HG02642 (cell line): ENCODE results near the gene ERCC6L.
"Not testable (repeated sequence)": the region's sequence is repeated elsewhere in the genome, so short reads cannot be mapped to it uniquely, and the experiment has no call there.

Source experiments
- ATAC-seq: cut with Tn5 transposase; IDR thresholded peaks from one replicate; pipeline ENCODE4 v1.9.1; 2021; ENCODE audit warnings: mild to moderate bottlenecking; ENCODE audit not compliant: unreplicated experiment, poor library complexity

Gene ERCC6L

DNA sequence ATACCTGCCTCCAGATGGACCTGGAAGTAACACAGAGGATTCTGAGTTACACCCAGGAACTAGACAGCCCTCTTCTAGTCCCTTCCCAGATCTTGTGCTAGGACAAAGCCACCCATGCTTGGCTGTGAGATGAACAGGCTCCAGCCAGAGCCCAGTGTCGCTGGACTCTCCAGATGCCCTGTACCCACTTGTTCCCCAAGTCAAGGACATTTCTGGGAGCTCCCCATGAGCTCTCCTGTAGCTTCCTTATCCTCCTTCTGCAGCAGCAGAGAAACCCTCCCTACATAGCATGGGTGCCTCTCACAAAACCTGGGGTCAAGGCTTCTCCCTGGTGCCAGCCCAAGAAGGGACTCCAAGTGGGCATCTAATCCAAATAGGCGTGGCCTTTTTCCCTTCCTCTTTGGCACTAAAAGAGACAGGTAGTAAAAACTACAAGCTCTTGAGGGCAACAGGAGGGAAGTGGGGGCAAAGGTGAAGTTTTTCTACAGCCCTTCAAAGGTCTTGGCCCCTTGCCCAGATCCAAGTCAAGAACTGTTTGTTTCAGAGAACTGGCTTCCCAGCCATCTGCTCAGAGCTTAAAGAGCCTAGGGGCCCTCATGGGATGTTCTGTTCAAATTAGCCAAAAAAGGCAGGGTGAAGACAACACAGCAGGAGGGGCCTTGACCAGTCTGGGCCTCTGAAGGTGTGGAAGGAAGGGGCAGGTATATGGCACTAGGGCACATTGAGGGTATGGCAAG is 8.5 kb upstream of the ERCC6L start:
- no peak for ATAC-seq

DNA sequence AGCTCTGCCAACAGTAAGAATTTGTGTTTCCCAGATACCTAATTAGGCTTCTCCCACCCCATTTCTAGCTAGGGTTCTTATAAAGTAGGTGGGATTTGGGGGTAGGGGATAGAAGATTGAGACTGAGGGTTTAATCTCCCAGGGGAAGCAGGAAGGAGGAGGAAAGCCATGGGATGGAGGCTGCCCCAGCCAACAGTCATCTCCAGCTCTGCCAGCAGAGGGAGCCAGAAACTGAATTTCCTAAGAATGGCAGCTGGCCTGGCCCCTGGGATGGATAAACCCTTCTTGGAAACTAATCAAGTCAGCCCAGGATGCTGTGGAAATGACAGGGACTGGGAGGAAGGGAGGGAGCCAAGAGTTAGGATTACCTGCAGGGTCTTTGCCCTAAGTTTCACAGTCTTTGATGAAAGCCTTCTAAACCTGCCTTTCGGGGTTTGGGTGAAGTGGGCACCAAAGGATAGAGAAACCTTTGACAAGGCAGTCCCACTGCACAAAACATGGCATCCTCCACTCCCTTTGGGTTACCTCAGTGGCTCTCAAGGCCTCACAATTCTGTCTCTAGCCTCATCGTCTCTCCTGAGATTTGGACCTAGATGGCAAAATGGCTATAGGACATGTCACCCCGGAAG is 6.7 kb upstream of the ERCC6L start:
- ATAC-seq: peak; percentile 50

DNA sequence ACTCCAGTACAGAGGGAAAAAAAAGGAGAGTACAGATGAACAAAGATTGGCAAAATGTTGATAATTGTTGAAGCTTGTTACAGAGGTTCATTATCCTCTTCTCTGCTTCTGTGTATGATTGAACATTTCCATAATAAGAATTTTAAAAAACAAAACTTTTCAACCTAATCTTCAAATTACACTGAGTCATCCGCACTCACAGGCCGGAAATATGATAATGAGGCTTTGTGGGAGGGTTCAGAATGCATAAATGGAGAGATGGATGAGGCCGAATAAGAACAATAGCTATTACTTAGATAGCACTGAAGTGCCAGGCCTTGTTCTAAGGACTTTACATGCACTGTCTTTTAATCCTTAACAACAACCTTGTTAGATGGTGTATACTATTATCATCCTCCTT is 4.6 kb upstream of the ERCC6L start:
- ATAC-seq: no peak

DNA sequence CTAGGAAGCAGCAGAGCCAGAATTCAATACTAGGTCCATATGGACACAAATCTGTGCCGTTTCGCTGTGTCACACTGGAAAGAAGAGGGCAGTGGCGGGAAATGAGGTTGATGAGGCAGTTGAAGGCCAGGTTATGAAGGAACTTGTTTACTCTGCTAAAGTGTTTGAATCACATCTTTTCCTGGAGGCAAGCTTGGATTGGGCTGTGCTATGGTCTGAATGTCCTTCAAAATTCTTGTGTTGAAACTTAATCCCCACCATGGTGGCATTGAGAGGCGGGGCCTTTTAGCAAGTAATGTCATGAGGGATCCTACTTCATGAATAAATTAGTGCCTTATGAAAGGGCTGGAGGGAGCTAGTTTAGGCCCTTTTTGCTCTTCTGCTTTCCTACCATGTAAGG is 2.1 kb upstream of the ERCC6L start:
- no peak for ATAC-seq

DNA sequence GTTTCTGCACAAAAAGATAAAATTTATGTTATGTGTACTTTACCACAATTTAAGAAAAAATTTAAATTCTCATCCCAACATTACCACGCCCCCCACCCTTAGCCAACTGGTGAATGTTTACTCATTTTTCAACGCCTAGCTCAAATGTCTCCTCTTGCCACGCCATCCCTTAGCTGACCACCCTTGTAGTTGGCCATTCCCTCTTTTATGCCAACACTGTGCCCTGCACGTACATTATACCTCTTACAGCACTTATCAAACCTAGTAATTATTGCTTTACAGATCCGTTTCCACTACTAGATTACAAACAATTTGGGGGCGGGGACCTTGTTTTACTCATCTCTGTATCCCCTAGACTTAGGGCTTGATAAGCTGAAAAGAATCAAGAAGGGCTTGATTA is 644 bp downstream of the ERCC6L start:
- no peak for ATAC-seq

DNA sequence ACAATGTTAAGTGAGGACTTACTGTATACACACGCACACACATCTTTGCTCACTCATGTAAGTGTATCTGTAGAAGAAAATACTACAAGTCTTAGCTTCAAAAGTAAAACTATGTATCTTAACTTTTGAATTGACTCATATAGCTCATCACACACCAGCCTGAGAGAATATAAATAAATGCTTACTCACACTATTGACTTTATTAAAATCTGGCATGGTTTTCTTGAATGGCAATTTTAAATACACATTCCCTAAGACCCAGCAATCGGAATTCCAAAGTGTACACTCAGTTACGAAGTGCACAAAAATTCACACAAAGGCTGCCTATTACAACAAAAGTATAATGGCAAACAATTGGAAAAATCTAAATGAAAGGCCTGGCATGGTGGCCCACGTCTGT is 2.0 kb downstream of the ERCC6L start:
- no peak for ATAC-seq

DNA sequence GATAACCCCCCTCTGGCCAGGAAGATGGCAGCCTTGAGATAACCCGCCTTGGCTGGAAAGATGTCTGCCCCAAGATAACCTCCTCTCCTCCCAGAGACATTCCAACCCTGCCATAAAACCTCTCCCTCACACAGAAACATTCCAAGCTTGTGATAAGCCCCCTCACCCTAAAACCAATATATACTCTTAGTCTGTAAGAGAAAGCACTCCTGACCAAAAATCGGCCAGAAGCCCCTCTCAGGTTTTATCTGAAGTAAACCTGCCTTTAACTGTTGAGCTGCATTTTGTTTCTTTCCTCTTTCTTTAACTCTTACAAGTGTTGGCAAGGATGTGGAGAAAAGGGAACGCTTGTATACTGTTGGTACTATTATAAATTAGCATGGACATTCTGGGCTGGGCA is 8.5 kb downstream of the ERCC6L start:
- no peak for ATAC-seq

DNA sequence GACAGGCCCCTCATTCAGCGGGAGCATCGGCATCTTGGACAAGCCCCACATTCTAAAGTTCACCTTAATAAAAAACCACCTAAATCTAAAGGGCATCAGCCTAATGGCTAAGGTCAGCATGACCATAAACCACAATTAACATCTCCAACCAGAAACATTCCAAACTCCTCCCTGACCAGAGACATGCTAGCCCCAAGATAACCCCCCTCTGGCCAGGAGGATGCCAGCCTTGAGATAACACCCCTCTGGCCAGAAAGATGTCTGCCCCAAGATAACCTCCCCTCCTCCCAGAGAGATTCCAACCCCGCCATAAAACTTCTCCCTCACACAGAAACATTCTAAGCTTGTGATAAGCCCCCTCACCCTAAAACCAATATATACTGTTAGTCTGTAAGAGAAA is 18.5 kb downstream of the ERCC6L start:
- not testable (repeated sequence) for ATAC-seq

DNA sequence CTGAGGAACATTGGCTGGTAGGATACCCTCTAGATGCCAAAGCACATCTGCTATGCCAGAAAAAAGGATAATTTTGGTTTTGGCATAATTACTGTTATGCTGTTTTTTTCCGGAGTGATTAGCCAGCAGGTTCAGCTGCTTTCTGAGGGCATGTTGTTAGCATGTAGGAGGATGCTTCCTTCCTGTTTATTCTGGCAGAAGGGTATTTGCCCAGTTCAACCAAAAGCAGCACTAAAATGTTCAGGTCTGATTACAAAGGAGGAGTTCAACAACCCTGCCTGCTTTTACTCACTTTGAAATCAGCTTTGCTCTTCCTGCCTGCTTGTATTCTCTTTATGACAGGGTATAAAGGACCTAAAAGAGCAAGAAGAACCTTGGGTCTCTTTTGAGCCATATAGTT is 21.9 kb downstream of the ERCC6L start:
- no peak for ATAC-seq

DNA sequence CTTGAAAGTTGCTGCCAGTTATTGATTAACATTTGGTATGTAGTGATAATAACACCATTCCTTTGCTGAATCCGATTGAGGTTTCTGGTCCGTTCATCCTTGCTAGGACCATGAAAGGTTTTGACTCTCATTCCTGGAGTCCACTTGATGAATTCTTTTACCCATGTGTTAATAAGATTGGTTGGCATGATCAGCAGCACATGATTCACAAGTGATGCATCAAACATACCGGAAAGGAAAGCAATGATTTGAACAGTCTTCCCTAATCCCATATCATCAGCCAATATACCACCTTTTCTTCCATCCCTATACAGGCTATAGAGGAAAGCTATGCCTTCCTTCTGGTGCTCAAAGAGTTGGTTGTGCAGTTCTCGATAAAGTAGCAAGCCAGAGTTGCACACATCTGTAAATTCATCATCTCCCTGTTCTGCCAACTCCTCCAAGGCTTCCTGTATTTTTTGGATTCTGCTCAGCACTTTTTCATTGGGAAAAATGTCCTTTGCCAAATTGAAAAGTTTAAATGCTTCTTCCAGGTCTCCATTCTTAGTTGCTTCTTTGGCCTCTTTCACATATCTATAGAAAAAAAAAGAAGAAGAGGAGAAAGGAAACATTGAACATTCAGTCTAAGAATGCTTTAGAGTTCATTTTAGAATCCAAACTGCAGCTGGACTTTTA is 30.6 kb downstream of the ERCC6L start:
- ATAC-seq: no peak

DNA sequence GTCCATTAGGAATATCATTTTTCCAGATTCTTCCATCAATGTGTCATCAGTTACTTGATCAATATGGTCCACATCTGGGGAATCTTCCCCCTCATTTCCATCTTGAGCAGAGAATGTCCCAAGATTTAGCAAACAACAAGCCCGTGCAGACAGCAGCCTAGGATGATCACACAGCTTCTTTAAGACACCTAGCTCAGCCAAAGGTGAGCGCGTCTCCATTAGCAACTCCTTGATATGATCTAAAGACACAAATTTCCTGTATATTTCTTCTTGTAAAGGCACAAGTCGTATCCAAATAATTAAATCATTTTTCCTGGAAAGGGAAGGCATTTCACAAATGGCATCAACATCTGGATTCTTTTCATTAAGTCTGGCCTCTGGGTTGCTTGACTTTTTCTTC is 31.5 kb downstream of the ERCC6L start:
- no peak for ATAC-seq

DNA sequence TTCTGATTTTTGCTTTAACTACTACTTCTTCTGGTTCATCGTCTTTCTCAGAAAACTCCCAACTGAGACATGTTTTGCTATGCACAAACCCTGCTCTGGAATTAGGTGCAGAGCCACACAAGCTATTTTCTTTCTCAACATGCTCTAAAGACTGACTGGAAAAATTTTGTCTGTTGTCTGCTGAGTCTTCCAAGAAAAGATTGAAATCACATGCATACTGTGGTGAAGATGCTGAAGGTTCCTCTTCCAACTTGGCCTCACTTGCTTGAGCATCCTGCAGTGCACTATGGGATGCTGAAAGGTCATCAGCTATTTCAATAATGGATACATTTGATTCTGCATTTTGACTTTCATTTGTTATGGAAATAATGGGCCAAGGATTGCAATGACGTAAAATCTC is 33.1 kb downstream of the ERCC6L start:
- ATAC-seq: no peak

DNA sequence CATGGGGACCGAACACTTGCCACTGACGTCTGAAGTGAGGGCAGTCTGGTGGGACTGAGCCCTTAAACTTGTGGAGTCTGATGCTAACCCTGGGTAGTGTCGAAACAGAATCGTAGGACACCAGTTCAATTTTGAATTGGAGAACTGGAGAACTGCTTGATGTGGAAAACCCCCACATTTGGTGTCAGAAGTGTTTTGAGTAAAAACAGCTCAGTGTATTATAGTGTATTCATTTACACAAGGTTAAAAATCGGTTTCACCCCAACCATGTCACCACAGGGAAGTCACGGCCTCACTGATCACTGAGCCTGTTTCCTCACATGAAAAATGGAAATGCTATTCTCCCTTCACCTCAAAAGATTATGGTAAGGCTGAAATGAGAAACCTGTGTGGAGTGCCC is 35.4 kb downstream of the ERCC6L start:
- peak; percentile 78 for ATAC-seq

DNA sequence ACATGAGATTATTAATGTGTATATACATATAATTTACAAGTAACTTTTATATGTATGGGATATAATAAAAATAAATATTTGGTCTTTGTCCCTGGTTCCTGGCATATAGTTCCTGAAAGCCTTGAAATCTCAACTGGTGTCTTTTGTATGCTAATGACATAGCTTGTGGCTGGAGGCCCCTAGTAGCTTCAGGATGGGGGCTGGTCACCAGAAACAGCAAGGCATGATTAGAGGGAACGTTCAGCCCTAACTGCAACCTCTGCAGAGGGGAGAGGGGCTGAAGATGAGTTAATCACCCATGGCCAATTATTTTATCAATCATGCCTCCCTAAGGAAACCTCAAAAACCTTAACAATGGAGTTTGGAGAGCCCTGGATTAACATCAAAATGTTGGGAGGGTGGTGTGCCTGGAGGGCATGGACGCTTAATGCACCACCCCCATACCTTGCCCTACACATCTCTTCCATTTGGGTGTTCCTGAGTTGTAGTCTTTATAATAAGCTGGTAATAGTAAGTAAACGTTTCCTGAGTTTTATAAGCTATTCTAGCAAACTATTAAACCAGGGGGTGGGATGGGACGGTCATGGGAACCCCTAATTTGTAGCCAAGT is 35.9 kb downstream of the ERCC6L start:
- no peak for ATAC-seq

DNA sequence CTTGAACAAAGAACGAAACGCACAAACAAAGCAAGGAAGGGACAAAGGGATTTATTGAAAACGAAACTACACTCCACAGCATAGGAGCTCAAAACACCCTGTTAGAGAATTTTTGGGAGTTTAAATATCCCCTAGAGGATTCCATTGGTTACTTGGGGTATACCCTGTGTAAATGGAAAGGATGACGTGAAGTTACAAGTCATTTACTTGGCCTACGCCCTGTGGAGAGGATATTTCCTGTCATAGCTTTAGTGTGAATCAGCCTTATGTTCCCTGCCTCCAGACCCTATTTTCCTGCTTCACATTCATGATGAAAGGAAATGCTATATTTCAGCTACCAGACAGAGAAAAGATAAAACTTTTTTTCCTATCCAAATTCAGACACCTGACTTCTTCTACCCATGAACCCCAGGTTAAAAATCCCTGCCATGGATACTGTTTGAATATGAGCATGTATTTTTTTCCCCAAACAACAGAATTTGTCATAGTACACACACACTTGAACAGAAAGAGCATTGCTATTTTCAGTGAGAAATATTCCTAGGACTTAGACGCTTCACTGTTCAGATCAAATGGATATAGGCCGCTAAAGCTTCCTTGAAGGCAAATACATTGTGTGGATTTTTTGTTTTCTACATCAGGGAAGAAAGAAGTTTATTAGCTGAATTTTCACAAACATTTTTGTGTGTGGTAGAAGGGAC is 36.8 kb downstream of the ERCC6L start:
- no peak for ATAC-seq

DNA sequence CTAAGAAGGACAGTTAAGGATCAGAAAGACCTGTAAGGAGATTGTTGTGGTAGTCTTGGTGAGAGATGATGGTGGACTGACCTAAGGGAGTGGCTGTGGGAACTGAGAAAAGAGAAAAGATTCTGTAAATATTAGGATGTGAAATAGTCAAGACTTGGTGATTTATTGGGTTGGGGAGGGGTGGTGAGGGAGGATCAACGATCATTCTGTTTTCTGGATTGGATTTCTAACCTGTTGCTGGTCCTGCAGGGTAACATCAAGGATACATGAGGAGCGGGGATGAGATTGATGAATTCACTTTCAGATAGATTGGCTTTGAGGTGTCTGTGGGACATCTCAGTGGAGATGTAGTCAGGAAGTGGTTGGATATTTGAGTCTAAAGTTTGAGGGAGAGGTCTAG is 55.9 kb downstream of the ERCC6L start:
- ATAC-seq: no peak

DNA sequence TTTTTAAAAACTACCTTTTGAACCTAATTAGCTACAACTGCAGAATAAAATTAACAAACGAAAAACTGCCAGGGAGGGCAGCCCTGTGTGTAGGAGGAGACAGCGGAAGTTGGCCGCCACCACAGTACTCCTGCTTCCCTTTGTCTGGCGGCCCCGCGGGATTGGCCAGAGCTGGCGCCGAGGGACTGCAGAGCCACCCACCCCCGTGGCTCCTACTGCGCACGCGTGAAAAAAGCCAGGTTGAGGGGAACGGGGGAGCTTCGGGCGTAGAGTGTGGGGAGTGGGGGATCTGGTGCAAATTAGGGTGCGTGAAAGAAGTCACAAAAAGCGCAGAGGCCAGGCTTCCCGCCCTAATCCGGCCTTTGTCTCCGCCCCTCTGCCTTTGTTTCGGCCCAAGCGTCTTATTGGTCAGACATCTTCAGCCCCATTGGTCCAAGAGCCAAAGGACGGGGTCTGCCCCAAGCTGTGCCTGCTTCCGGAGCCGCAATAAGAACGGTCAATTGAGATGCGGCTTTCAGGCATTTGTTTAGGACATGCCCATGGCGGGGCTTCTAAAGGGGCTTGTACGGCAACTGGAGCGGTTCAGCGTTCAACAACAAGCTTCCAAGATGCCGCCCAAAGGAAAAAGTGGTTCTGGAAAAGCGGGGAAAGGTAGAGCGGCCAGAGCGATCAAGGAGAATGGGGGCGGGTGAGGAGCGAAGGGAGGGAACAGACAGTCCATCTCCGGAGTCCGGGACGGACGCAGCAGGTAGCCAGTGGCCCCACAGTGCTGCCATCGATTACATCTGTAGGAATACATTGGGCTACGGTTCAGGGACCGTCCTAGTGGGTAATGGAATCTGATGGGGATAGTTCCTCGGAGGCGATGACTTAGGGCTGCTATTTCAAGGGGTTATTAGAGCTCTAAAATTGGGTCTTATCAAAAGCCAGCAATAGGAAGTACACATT is 57.4 kb downstream of the ERCC6L start, which contains the start of gene PIN4:
PIN4 (plus strand) TSS at position 580 of the 948 bp plus-strand sequence; CDS start at position 609, 29 bp downstream.
- ATAC-seq: peak; percentile 98

DNA sequence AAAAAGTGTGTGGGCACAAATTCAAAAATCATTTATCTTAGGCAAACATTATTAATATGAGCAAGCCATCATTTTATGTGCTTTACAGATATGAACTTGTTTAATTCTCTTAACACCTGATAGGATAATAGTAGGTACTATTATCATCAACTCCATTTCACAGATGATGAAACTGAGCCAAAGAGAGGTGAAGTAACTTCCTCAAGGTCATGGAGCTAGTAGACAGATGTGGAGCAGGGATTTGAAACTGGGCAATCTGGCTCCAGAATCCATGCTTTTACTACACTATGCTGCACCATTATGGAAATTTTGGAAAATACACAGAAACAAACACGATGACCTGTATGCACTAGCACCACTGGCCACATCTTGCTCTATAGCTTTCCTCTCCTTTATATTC is 58.3 kb downstream of the ERCC6L start:
- no peak for ATAC-seq

DNA sequence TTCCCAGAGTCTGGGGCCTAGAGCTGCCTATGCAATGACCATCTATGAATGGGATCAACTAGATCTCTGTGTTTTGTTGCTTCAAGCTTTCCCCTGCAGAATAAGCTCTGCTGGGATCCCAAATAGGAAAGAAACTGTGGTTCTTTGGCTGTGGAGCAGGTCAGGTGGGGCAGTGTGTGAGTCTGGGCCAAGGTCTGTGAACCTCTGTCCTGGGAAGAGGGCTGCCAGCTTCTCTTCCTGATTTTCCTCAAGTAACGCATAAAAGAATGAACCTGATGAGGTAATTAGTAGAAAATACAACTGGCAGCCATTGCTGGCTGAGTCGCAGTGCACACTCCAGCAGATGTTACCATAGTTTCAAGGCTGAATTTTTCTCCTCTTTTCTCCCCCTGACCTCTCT is 61.8 kb downstream of the ERCC6L start:
- ATAC-seq: no peak
